Stimulated activated CD8-positive, alpha-beta memory T cell treated with anti-CD3 and anti-CD28 coated beads, Interleukin-12 subunit alpha, Interleukin-12 subunit beta, amount 100 ng/mL, for 24 hours (primary cell): ENCODE results near the gene SLC39A2.
"Not testable (repeated sequence)": the region's sequence is repeated elsewhere in the genome, so short reads cannot be mapped to it uniquely, and the experiment has no call there.

Experiments
- DNase-seq: peaks from one replicate; pipeline ENCODE4 v3.0.0-alpha.2; 2020; ENCODE audit errors: extremely low read depth

Gene SLC39A2, protein sequence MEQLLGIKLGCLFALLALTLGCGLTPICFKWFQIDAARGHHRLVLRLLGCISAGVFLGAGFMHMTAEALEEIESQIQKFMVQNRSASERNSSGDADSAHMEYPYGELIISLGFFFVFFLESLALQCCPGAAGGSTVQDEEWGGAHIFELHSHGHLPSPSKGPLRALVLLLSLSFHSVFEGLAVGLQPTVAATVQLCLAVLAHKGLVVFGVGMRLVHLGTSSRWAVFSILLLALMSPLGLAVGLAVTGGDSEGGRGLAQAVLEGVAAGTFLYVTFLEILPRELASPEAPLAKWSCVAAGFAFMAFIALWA

DNA sequence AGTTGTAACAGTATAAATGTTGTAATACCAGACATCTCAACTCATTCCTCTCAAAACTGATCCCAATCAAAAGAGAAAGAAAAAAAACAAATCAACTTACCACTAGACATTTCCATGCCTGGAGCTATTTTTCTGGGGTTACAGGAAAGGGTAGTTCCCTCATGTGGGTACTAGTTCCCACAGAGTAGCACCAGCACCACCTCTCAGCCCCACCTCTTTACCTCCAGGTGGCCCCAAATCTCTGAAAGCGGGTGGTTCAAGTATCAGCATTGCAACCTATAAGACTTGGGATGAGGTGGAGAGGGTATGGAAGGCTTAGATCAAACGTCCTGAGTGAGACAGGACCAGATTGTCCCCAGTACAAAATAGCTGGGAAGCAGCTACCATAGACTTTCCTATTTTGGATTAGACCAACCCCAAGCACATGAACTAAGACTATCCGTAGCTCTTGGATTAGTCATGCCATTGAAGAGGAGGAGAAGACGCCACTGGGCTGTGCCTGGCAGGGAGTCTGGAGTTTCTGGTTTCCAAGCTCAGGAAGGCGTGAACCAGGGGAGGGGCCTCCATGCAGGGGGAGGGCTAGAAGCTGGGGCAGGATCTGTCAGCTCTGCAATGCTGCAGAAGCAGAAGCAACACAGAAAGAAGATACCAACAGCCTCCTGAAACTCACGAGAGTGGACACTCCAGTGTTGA lies at the start of gene SLC39A2:
TSS of gene SLC39A2 (plus strand) at position 620 of the 693 bp plus-strand sequence. CDS start 154 bp downstream, outside the sequence.
- no peak for DNase-seq

DNA sequence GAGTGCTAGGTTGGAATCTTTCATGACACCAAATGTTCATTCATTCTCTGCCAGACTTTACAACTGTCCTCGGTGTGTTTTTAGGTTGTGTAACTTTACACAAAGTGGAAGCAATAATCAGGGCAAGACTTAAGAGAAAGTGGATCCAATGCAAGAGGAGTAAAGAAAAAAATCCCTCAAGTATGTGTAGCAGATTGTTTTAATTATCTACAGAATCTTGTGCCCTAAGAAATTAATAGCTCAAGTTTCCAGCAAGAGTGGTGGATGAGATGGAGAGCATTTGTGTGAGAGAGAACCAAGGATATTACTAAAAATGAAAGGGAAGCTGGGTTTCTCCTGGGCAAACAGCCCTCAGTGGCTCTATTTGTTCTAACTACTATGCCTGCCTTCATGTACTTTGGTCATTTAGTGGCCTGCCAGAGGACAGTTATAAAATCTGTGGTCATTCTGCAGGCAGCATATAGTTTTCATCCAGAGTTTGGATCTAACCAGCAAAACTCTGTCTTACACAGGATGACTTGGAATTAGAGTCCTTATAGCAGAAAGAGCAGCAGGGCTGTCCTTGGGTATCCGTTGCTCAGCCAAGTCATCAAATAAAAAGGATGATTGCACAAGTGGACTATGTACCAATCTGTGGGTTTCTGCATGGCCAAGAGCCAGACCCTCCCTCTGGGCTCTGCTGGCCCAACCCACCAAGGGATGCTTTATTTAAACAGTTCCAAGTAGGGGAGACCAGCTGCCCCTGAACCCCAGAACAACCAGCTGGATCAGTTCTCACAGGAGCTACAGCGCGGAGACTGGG lies 44.2 kb upstream of the SLC39A2 start, which contains the start of gene RNASE2:
TSS of gene RNASE2 (plus strand) at position 752 of the 802 bp plus-strand sequence. CDS start 285 bp downstream, outside the sequence.
- DNase-seq = not testable (repeated sequence)

DNA sequence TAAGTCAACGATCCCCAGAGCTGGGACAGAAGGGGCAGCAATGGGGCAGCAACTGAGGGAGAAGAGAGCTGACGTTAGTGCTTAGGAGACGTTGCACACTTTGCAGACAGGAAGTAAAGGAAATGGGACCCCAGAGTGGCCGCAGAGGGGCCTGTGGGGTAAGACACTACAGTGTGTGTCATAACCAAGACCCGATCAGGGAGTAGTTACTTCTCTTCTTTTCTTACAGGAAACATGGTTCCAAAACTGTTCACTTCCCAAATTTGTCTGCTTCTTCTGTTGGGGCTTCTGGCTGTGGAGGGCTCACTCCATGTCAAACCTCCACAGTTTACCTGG lies 43.6 kb upstream of the SLC39A2 start:
- DNase-seq = not testable (repeated sequence)

DNA sequence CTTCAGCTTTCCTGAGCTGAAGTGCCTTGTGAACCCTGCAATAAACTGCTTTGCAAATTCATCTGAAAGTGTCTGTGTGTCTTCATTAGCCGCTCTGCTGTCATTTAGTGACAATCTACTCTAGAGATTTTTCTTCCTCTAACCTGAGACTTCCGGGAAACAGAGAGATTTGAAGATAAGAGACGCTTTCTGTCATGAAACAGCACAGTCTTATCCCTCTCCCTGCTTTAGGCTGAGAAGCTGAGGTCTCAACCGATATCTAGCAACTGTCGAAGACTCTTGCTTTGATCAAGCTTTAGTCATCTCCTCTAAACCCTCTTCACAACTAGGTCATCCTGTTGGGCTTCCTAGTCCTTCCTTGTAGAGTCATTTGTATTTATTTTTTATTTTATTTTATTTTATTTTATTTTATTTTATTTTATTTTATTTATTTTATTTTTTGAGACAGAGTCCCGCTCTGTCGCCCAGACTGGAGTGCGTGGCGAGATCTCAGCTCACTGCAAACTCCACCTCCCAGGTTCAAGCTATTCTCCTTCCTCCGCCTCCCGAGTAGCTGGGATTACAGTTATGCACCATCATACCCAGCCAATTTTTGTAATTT lies 42.6 kb upstream of the SLC39A2 start:
- no peak for DNase-seq

DNA sequence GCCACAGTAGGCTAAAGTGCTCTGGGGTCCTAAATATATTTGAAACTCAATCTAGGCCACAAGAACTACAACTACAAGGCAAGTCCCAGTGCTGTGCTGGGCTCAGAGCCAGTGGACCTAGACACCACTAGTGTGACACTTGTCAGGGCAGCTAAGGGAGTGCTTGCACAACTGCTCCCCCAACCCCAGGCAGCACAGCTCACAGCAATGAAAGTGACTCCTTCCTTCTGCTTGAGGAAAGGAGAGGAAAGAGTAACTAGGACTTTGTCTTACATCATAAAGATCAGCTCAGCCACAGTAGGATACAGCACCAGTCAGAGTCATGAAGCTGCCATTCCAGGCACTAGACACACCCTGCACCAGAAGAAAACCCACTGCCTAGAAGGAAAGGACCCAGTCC lies 40.1 kb upstream of the SLC39A2 start:
- DNase-seq = not testable (repeated sequence)

DNA sequence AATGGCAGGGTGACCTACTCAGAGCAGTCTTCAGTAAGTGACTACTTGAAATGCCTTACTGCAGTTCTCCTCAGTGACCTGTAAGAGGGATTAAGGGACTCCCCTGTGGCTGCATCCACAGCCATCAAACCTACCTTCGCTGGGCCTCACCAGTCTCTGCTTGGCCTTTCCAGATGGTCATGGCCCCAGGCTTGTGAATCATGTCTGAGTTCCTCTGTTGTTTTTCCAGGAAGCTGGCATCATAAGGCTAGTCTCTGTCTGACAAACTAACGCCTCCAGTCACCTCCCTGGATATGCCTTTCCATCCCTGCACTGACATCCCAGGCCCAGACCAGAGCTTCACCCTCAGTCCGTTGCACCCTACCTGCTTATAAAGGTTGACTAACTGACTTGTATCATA lies 29.8 kb upstream of the SLC39A2 start:
- DNase-seq = no peak

DNA sequence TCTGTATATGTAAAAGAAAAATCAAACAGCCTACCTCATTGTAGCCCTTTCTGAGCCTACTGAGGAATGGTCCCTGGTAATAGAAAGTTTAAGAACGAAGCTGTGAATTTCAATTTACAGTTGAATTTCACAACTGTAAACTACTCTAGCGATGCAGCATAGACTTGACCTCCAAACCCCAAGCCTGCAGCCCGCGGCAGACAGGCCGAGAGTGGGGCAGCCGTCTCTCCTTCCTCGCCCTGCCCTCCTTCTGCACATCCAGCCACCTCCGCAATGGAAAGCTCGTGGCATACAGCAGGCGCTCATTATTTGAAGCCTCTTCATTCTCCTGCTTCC lies 28.5 kb upstream of the SLC39A2 start:
- no peak for DNase-seq

DNA sequence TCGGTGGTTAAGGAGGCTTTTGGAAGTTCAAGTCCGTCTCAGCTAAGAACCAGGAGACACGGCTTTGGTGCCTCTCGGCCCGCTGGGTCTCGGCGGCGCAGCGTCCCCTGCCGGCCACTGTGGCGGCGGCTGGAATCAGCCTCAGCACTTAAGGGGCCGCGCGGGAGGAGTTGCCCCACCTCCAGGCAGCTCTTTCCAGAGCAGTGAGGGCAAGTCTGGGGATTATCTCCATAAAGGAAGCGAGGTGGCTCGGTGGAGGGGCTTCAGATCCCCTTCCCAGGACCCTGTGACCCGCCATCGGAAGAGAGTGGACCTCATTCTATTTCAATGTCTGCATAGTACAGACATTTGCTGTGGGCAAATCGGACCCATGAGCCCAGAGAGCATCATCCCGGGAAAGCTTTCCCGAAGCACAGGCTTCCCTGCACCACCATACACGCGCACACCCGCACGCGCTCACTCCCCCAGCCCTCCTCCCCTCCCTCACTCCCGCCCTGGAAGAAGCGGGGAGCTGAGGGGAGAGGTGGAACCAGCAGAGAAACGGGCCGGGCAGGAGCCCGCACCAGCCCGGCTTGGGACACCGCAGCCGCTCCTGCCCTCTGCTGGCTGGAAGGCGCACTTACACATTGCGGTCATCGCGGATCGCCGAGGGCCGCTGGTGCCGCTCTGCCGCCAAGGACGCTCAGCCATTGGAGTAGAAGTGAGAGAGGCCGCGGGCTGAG lies 27.9 kb upstream of the SLC39A2 start:
- DNase-seq = peak; percentile 44

DNA sequence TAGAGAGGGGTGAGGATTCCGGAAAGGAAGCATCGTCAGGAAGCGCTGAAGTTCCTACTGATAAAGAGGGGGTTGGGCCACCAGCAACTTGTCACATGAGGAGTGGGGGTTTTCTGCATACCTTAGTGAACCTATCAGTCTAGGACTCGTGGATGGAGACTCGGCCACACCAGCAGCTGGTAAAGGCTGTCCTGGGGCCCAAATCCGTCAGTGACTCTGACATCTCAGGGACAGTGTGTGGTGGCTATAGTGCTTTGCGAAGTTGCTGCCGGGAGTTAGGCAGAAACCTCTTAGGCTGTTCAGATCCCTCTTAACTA lies 27.4 kb upstream of the SLC39A2 start:
- no peak for DNase-seq

DNA sequence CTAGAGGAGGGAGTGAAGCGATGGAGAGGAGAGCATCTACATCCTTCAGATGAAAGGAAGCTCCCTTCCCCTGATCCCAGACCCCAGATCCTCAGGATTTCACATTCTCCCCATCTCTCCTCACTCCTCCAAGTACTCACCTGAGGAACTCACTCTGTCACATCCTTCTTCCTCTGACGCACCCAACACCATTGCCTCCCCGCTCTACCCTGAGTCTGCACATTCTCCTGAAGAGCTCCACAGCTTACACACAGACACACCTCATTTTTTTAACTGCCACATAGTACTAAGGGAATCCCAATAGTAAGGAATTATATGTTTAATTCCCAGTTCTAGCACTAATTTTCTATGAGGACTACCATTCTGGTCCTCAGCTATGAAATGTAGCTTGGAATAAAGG lies 25.6 kb upstream of the SLC39A2 start:
- no peak for DNase-seq

DNA sequence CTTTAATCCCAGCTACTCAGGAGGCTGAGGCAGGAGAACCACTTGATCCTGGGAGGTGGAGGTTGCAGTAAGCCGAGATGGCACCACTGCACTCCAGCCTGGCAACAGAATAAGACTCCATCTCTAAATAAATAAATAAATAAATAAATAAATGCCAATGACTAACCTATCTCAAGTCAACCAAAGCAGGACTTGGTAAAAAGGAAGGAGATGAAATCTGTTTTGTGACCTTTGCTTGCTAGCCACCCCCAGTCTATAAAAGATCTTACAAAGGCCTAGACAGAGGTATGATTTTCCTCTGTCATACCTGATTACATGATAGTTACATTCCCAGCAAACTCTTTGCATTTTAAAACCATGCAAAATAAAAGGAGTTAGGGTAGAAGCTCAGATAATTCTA lies 22.8 kb upstream of the SLC39A2 start:
- no peak for DNase-seq

DNA sequence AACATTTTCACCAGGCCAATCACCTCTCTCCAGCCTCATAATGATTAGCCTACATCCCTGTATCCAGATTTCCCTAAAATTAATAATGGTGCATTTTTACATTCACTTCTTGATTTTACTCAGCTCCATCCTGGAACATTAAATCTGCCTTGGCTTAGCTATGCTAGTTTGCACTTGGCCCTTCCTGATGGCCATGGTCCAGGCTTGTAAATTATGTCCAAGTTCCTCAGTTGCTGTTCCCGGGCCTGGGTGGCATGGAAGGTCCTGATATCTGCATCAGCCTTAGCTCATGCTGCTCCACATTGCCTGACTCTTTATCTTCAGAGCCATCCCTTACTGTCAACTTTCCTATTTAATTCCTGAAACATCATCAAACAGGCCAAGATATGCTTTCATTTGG lies 20.4 kb upstream of the SLC39A2 start:
- no peak for DNase-seq

DNA sequence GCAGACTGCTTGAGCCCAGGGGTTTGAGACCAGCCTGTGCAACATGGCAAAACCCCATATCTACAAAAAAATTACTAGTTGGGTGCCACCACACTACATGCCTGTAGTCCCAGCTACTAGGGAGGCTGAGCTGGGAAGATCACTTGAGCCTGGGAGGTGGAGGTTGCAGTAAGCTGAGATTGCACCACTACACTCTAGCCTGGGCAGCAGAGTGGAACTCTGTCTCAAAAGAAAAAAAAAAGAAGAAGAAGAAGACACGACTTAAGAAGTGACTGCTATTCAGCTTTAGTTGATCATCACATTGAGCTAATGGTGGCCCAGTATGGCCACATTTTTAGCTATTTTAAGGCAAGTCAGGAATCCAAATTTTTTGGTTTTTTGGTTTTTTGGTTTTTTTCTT lies 18.2 kb upstream of the SLC39A2 start:
- DNase-seq = no peak

DNA sequence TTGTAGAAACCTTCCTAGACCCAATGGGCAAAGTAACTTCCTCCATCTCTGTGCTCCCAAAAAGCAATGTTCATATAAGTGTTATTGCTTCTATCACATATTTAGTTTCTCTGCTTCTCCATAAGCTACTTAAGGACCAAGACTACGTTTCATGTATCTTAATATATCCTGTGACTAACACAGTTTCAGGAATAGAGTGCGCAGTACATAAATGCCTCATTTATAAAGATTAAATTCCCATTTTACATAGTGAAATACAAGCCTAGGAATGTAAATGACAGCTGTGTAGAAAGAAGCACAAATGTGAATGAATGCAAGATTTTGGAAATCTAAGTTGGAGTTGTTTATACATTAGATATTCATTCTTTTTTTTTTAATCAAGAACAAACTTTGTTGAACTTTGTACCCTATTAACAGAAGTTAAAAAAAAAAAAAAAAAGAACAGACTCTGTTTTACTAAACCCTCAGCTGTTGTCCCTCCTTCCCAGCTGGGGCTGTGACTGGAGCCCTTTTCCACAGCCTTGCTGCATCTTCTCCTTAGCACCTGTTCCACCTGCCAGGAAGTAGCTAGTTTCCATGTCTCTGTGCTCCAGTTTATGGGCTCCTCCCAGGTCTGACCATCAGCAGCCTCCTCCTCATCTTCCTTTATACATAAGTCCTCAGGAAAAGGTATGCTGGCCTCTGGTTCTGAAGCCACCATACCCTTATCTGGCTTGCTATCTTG lies 16.3 kb upstream of the SLC39A2 start:
- no peak for DNase-seq

DNA sequence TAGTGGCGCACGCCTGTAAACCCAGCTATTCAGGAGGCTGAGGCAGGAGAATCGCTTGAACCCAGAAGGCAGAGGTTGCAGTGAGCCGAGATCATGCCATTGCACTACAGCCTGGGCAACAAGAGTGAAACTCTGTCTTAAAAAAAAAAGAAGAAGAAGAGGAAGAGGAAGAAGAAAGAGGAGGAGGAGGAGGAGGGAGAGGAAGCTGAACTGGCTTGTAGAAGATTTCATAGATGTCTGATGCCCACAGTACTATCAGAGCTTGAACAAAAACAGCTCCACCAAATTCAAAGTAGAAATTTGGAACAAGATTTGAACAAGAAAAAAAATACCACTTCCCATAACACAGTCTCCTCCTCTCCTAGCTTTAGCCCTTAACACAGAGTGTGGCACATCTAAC lies 13.4 kb upstream of the SLC39A2 start:
- not testable (repeated sequence) for DNase-seq

DNA sequence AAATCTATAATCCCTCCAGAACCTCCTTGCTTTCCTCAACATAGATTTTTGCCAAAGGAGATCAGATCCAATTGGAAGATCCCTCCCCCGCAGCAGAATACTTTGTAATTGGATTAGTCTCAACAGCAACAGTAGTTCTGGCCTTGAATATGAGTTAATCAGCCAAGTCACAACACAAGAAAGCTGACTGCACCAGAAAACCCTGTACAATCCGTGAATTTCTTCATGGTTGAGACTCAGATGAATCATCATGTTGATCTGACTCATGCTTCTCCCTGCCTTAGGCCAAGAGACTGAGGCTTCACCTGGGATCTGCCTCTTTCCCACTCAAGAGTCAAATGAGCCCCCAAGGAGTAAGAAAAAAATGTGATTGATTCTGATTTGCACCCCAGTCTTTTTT lies 12.3 kb upstream of the SLC39A2 start:
- DNase-seq = no peak

DNA sequence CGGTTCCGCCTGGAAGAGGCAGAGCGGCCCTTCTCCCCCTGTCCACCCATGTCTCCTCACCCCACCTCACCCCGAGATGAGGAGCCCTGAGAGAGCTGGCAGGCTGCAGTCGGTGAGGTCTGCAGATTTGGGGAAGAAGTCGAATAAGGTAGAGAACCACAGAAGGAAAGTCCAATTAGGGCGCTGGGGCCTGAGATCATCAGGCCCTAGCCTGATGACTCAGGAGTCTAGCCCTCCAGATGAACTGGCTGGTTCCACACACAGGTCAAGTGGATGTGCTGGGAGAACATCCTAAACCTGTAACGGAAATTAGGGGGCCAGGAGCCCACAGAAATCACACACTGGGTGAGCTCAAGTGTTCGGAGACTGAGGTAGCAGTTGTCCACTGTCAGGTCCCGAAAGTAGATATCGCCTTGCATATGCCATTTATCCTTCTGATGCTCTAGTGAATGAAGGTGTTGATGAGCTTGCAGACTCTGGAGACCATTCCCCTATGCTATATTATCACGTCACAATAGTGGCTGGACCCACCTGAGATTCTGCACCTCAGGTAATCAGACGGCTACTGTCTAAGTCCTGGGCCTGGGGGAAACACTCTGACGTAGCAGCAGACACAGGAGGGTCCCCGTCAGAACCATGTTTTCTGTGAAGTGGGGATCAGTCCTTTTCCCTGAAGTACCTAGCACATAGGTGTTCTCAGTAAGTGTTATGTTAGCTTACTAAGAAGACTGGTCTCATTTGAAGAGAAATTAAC lies 10.2 kb upstream of the SLC39A2 start:
- DNase-seq = no peak

DNA sequence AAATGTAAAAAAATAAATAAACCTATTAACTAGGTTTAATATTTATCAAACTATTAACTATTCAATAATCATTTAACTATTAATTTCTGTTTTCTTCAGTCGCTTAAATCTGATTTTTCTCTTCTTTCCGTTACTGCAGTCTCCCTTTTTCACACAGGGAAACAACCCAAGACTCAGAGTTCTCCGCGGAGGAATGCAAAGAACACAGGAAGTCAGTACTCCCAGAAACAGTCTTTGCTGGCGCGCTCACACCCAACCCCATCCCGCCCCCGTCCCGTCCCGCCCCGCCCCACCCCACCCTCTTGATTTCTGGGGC lies 9.7 kb upstream of the SLC39A2 start:
- no peak for DNase-seq

DNA sequence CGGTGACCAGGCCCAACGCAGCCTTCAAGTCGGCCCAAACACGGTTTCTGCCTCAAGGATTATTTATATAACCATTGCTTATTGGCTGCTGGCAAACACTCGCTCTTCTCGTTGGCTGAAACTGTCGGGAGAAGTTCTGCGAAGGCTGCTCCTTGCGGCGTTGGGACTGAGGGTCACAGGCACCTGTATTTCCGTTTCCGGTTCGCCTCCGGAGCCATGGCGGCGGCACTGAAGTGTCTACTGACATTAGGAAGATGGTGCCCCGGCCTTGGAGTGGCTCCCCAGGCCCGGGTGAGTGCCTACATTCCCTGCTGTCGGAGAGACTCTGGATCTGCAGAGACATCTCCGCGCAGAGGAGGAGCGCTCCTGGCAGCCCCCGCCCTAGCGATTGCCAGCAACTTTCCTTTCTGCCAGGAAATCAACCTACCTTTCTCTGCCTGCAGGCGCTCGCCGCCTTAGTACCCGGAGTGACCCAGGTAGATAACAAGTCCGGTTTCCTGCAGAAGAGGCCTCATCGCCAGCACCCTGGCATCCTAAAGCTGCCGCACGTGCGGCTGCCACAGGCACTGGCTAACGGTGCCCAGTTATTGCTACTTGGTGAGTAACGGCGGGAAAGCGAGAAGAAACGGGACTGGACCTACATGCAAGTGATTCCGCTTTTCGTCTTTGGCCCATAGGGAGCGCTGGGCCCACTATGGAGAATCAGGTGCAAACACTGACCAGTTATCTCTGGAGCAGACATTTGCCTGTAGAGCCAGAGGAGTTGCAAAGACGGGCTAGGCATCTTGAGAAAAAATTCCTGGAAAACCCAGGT lies 9.1 kb upstream of the SLC39A2 start, which contains the start of gene METTL17:
TSS of gene METTL17 (plus strand) at position 194 of the 814 bp plus-strand sequence. CDS start at position 217, 23 bp downstream.
- DNase-seq = peak; percentile 68

DNA sequence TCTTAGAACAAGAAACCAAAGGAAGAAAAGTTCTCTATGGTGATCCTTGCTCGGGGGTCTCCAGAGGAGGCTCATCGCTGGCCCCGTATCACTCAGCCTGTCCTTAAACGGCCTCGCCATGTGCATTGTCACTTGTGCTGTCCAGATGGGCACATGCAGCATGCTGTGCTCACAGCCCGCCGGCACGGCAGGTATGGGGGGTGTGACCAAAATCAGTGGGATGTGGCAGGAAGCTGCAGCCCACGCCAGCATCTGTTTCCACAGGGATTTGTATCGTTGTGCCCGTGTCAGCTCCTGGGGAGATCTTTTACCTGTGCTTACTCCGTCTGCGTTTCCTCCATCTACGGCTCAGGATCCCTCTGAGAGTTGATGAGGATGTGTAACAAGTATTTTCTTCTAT lies 2.6 kb upstream of the SLC39A2 start:
- no peak for DNase-seq
